Muscle of back (tissue), 11 donors: ENCODE measurements around the gene FAF1. TPM values are rescaled to one million over a fixed set of nuclear protein-coding genes. Genes with fewer than 3 reads are reported as not detected.

ENCODE experiments used
- DNase-seq, 3 donors: peaks; one replicate each; pipeline versions ENCODE4 v3.0.0 to v3.0.0-alpha.2; 2013
- polyA plus RNA-seq, 10 donors: library from polyadenylated mRNA; unstranded; fragments of 120-200 nt; gene quantifications; one replicate each; pipeline ENCODE4 v1.2.1, GENCODE V29; 2013; ENCODE audit not compliant: insufficient read length in 10 of 10

FAF1 gene
- polyA plus RNA-seq, 10 donors, result 38.6 to 59.4 (median 46.2) TPM

DNA sequence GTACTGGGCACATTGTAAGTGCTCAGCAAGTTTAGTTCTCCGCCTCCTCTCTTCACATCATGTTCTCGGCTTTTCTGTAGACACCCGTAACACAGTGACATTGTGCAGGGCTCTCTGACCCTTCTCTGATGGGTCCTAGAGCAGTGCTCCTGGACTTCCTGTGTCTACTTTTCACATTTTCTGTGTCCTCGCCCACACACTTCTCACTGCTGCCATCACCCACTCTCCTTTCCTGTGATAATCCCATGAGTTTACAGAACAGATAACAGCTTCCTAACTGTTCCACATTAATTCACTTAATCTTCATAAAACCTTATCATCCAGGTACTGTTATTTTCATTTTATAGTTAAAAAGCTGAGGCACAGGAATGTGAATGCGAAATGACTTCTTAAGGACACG lies 523.6 kb downstream of the FAF1 start:
- DNase-seq, result no peak

GRCh38 chr1:50430010-50430405 lies 530.1 kb downstream of the FAF1 start:
- DNase-seq, result peak in 1 of 3 donors; percentile 11

- peak in 1 of 3 donors; percentile 45 for DNase-seq
Measured at GRCh38 chr1:50427818-50428779, 532.0 kb downstream of the FAF1 start.

- DNase-seq, result peak in 1 of 3 donors; percentile 46
Measured at GRCh38 chr1:50427086-50427817, 532.8 kb downstream of the FAF1 start.

GRCh38 chr1:50426702-50427085 lies 533.4 kb downstream of the FAF1 start:
- peak in 1 of 3 donors; percentile 26 for DNase-seq

DNA sequence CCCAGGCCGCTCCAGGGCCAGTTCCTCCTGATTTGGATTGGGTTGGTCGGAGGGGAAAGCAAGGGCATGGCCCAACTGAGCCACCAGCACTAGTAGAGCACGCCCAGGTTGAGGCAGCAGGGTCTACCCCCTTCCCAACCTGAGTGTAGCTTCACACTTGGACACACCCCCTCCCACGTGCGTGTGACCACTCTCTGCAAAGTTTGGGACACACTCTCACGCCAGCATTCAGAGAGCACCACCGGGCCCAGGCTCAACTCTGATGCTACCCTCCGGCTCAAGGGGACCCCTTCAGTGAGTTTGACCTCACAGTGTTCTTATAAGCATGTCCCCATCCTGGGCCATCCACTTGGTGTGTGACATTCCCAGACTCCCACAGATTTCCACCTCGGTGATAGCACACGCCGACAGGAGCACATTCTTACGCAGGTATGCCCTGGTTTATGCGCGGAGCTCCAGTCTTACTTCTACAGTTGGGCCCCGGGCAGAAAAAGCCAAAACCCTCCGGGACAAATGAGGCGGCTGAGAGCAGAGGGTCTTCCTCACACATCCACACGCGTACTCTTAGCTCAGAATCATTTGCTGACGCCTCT lies 533.9 kb downstream of the FAF1 start:
- peak in 1 of 3 donors; percentile 28 for DNase-seq

GRCh38 chr1:50425376-50426107 lies 534.5 kb downstream of the FAF1 start:
- peak in 1 of 3 donors; percentile 51 for DNase-seq

- DNase-seq, result peak in 1 of 3 donors; percentile 52
Measured at GRCh38 chr1:50424884-50425375, 535.1 kb downstream of the FAF1 start.

DNA sequence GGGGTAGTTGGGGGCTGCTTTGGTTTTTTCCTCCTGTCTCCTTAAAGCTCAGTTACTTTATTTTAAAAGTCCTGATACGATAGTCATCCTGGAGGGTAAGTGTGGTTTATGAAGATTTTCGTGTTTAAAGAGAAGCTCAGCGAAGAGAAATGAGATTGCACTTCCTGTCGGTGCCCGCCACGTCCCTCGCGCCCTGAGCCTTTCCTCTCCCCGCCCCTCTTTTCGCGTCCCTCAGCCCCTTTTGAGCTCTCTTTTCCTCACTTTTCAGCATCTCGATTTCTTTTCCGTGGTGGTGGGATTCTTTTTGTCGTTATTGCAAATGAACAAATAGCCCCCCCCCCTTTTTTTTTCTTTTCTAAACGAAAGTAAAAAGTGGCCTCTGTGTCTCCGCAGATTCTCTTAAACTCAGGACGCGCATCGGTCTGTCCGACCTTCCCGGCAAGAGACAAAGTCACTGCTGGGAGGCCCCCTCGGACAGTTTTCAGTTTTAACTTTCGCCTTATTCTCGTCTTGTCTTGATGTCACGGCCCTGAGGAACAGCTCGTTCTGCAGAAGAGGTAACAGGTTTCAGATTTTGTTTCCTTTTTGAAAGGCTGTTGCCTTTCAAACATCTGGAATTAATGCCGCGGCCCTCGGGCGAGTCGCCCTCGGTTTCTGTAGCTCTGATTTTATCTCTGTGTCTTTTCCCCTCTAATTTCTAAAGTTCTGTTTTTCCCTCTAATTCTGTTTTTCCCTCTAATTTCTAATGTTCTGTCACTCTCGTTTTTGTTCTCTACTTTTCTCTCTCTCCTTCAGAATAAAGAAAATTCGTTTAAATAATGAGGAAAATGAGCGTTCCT lies 535.8 kb downstream of the FAF1 start:
- DNase-seq, result peak in 1 of 3 donors; percentile 72

GRCh38 chr1:50423670-50424000 lies 536.4 kb downstream of the FAF1 start:
- no peak for DNase-seq

GRCh38 chr1:50422946-50423669 lies 537.0 kb downstream of the FAF1 start, which contains the start of gene DMRTA2:
Gene DMRTA2 (minus strand): TSS chr1:50423443. CDS start chr1:50421536, 1,907 bp downstream.
- DNase-seq, result peak in 1 of 3 donors; percentile 51

GRCh38 chr1:50422675-50422945 lies 537.5 kb downstream of the FAF1 start:
- DNase-seq, result no peak

GRCh38 chr1:50421768-50422674 lies 538.0 kb downstream of the FAF1 start:
- DNase-seq, result peak in 1 of 3 donors; percentile 12

- no peak for DNase-seq
Measured at GRCh38 chr1:50421366-50421748, 538.7 kb downstream of the FAF1 start.

GRCh38 chr1:50420689-50421365 lies 539.2 kb downstream of the FAF1 start:
- DNase-seq, result peak in 1 of 3 donors; percentile 41

- DNase-seq, result no peak
Measured at GRCh38 chr1:50419907-50420677, 540.0 kb downstream of the FAF1 start.

DNA sequence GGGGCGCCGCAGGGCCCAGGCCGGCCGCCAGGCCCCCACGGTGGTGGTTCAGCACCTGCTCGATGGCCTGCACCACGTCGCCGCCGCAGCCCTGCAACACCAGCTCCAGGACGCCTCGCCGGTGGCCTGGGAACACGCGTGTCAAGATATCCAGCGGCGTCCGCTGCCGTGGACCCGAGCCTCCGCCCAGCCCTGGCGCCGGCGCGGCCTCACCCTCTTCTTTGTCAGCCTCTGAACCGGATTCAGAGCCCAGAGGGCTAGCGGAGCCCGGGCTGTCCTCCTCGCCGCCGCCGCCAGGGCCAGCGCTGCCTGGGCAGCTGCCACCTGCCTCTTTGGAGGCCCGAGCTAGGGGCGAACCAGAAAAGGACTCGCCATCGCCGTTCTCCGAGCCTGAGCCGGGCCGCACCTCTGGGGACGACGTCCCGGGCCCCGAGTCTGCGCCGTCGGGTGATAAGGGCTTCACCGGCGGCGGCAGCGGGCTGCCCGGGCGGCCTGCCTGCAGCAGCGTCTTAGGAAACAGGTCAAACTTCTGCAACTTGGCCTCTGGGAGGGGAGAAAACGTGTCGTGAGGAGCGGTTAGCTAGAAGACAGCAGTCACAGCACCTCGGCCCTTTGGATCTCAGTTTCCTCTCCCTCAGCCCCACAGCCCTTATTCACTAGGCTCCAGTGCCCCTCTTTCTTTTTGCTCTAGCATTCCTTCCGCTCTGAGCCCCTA lies 540.7 kb downstream of the FAF1 start:
- DNase-seq, result peak in 1 of 3 donors; percentile 37
